ENCODE measurements around the gene NCBP2.

The NCBP2 gene

GRCh38 chr3:196985954-196986885 is 43.9 kb upstream of the NCBP2 start:
- no peak for DNase-seq (ENCODE audit: low spot score)

GRCh38 chr3:196985298-196985697 is 43.0 kb upstream of the NCBP2 start:
- no peak for DNase-seq (ENCODE audit: low spot score)
- no peak for TF ChIP-seq CTCF (IDR thresholded peaks at IDR 0.05; ENCODE audit: extremely low read depth, missing control alignments)

More at GRCh38 chr3:196985954-196986885, 43.9 kb upstream of the NCBP2 start:
- no peak for TF ChIP-seq CTCF (IDR thresholded peaks at IDR 0.05; ENCODE audit: extremely low read depth, missing control alignments)

- DNase-seq (ENCODE audit: low spot score), result no peak
- no peak for TF ChIP-seq CTCF (IDR thresholded peaks at IDR 0.05; ENCODE audit: extremely low read depth, missing control alignments)
Observed at GRCh38 chr3:196983186-196983585, 40.9 kb upstream of the NCBP2 start.

GRCh38 chr3:196981657-196982056 is 39.3 kb upstream of the NCBP2 start:
- no peak for TF ChIP-seq CTCF (IDR thresholded peaks at IDR 0.05; ENCODE audit: extremely low read depth, missing control alignments)
- no peak for DNase-seq (ENCODE audit: low spot score)

- TF ChIP-seq CTCF (IDR thresholded peaks at IDR 0.05; ENCODE audit: extremely low read depth, missing control alignments), result no peak
- no peak for DNase-seq (ENCODE audit: low spot score)
Observed at GRCh38 chr3:196979545-196979944, 37.2 kb upstream of the NCBP2 start.

- peak; percentile 5 for DNase-seq (ENCODE audit: low spot score)
Observed at GRCh38 chr3:196976941-196977340, 34.6 kb upstream of the NCBP2 start.

More at GRCh38 chr3:196976941-196977340, 34.6 kb upstream of the NCBP2 start:
- no peak for TF ChIP-seq CTCF (IDR thresholded peaks at IDR 0.05; ENCODE audit: extremely low read depth, missing control alignments)

All from GM20000 (cell line).